Activated CD8-positive, alpha-beta memory T cell treated with anti-CD3 and anti-CD28 coated beads, Interleukin-2, amount 50 U/mL, for 4 hours (primary cell): ENCODE results near the gene RHOBTB3.
"Not testable (repeated sequence)": the region's sequence is repeated elsewhere in the genome, so short reads cannot be mapped to it uniquely, and the experiment has no call there.

Experiments
- DNase-seq: peaks from one replicate; pipeline ENCODE4 v3.0.0-alpha.2; 2020

Gene RHOBTB3

DNA sequence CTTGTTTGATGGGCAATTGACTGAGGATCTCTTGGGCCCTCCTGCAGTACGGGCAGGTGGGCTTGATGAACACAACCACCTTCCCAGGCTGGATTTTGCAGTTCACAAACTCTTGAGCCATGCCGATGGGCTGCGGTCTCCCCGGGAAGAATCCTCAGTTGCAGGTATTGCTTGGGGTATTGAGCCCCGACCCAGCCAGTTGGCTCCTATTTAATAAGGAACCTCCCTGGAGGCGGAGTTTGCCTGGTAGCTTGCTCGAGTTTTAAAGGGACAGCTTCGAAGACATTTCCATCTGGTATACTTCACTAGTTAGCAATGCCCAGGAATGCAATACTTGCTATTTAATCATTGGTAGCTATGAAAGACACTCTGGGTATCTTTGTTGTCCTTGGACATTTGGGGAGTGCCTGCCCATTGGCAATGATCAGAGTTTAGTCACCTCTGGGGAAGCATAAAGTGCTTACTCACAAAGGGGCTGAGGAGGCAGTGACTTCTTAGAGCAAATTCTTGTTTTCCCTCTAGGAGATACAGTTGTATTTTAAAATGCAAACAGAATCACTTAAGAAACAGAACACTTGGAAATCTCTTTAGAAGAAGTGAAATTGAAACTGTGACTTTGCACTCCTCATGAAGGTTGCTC is 91.5 kb downstream of the RHOBTB3 start, which contains the start of gene GLRX:
TSS of gene GLRX (minus strand) at position 185 of the 640 bp plus-strand sequence. CDS start at position 121, 64 bp downstream.
- DNase-seq = peak; percentile 30

GRCh38 chr5:95823218-95823737 is 92.1 kb downstream of the RHOBTB3 start:
- DNase-seq = no peak

GRCh38 chr5:95823738-95824609 is 92.8 kb downstream of the RHOBTB3 start:
- DNase-seq = peak; percentile 47

DNA sequence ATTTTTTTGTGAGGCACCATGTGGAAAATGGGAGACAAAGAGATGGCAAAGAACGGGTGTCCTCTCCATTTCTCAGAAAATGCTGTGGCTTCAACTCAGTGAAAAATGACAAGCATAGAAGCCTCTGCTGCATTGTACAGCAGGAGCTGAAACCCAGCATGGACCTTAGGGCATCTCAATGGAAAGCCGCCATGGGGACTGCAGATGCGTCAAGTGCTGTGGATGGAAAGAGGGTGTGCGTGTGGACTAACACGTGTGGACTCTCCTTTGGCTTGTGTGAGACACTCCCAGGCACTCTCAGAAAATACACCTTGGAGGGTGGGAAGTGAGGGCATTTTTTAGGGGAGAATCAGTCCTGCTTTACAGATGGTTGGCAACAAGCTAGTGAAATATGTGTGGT is 93.6 kb downstream of the RHOBTB3 start:
- no peak for DNase-seq

DNA sequence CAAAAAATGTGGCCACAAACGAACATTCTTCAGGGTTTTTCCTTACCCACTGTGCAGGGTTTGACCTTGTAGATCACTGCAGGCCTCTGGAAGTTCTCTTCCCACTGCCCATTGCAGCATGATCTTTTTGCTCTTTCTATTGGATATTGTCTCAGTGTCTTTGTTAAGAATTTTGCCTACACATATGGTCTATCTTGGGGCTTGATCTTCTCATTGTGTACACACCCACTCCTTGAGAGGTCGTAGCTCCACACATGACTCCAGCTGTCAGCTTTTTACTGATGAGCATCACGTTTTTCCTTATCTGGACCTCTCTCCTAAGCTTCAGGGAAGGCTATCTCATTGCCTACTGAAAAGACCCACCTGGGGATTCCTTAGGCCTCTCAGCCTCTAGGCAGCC is 94.4 kb downstream of the RHOBTB3 start:
- DNase-seq = no peak

- no peak for DNase-seq
Observed at GRCh38 chr5:95826949-95827891, 96.1 kb downstream of the RHOBTB3 start.

DNA sequence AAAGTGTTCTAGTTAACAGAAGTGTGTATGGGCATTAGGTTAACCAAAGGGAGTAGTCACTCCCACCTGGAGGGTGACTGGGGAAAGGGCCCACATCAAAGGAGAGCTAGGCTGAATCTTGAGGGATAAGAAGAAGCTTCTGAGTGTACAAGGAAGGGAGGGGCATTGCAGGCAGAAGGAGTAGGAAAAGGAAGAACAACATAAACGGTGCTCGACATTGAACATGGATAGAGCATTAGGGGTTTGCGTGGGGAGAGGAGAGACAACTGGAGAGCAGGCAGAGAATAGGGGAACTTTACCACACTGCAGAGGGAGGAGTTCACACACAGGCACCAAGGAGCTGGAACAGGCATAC is 96.7 kb downstream of the RHOBTB3 start:
- DNase-seq = no peak

GRCh38 chr5:95830226-95830625 is 99.1 kb downstream of the RHOBTB3 start:
- DNase-seq = no peak

GRCh38 chr5:95832664-95833063 is 101.5 kb downstream of the RHOBTB3 start:
- DNase-seq = no peak

GRCh38 chr5:95835682-95836385 is 104.7 kb downstream of the RHOBTB3 start:
- peak; percentile 26 for DNase-seq

GRCh38 chr5:95836544-95836943 is 105.4 kb downstream of the RHOBTB3 start:
- no peak for DNase-seq

GRCh38 chr5:95836971-95837370 is 105.8 kb downstream of the RHOBTB3 start:
- not testable (repeated sequence) for DNase-seq

DNA sequence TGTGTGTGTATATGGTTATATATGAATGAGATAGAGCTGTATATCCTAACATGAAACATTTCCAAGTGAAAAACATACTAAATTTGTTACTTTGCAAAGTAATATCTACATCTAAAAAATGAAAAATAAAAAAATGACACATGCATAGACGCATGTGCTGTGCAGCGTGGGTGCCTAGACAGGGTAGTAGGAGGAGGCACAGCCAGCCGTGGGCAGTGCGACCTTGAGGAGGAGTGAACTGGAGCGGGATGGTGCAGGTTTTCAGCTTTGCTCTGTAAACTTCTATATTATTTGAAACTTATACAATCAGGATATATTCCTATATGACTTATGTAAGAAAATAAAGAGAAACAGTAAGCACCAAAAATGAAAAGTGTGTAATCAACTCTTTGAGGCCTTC is 106.4 kb downstream of the RHOBTB3 start:
- no peak for DNase-seq

- no peak for DNase-seq
Observed at GRCh38 chr5:95838001-95838520, 106.9 kb downstream of the RHOBTB3 start.

DNA sequence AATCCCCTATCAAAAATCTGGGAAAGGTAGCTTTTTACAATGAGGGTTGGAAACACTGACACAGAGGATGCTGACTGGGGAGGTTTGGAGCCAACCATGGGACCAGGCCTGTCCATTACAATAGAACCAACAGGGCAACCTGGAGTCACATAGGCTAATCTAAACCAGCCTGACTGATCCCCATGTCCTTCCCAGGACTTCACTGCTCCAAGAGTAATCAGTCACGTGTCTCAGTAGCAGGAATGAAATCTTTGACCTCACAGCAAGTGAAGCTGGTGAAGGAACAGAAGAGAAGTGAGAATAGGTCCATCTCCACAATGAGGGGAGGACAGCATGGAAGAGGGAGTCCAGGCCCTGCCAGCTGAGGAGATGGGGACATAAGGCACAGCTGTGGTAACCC is 107.4 kb downstream of the RHOBTB3 start:
- no peak for DNase-seq

GRCh38 chr5:95839658-95840057 is 108.5 kb downstream of the RHOBTB3 start:
- DNase-seq = no peak

- DNase-seq = no peak
Observed at GRCh38 chr5:95840956-95841705, 110.0 kb downstream of the RHOBTB3 start.

DNA sequence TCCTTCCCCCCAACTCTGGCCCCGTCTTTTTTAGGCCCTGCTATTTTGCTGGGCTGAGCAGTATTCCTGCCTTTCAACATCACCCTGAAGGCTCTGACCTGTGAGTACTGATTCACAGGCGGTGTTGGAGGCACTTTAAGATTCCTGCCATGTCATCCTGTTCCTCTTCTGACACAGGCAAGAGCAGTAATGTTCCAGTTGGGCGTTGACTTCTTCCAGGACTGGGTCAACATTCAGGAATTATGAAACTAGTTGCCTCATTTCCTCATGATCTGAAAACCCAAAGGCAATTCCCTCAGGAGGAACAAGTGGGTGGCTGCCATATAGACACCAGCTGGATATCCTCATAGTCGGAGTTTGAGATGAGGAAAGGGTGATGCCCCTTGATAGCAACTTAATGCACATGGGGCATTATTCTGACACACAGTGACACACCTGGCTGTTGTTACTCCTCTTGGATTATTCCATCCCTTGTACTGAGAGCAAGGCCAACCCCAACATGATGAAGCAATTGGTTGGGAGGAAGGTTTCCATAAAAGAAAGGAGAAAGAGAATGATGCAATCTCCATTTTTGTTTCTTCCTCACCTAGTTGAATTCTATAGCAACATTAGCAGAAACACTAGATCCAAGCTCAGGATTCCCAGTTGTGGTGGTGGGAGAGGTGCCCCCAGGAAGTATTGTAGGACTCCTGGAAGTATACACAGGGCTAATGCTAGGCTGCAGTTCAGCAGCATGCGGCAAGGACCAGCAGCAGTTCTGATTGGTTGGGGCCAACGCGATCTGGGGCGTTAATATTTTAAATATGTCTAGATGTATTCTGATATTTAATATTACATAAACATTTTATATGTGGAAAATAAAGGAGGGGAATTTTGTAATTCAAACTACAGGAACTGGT is 111.0 kb downstream of the RHOBTB3 start:
- no peak for DNase-seq

GRCh38 chr5:95842854-95843544 is 111.9 kb downstream of the RHOBTB3 start:
- DNase-seq = peak; percentile 52
